H1 (cell line): ENCODE measurements around the gene KIF5A. TPM values are rescaled to one million over a fixed set of nuclear protein-coding genes. Genes with fewer than 3 reads are reported as not detected.

Experiments
- CTCF ChIA-PET: fragments of 300-600 bp; sonication (Branson Sonifier 250); formaldehyde crosslinking; loops from one replicate; lab custom pipeline; 2021; ENCODE audit not compliant: partially characterized antibody; lab: Charles Lee
- POLR2A ChIA-PET: fragments of 300-600 bp; sonication (Branson Sonifier 250); formaldehyde crosslinking; loops from one replicate; lab custom pipeline; 2021; ENCODE audit warnings: inconsistent platforms; ENCODE audit not compliant: partially characterized antibody; lab: Charles Lee
- DNase-seq, 2 experiments: peaks; one replicate each; pipeline versions ENCODE4 v3.0.0 to v3.0.0-alpha.2; 2010 to 2022; ENCODE audit warnings: low spot score in 2 of 2, low read depth in 1 of 2, mixed read lengths in 1 of 2
- FAIRE-seq: peaks from 2 replicates; lab custom pipeline; 2011; peaks lifted over from hg19 to GRCh38; lab: Jason Lieb, UNC
- H2AFZ ChIP-seq: 2 replicates; pipeline ENCODE4 v1.8.1; 2012; ENCODE audit warnings: low read length, inconsistent platforms
- H2AK5ac ChIP-seq: 2 replicates; pipeline ENCODE4 v1.6.1; 2013; ENCODE audit warnings: low read depth, low read length
- H2BK120ac ChIP-seq: replicated peaks from 2 replicates; pipeline ENCODE3; 2013; ENCODE audit warnings: low read depth, low read length, inconsistent platforms
- H2BK12ac ChIP-seq: 2 replicates; pipeline ENCODE4 v1.6.1; 2013; ENCODE audit warnings: low read depth, low read length
- H2BK15ac ChIP-seq: 2 replicates; pipeline ENCODE4 v1.6.1; 2013; ENCODE audit warnings: low read length
- H2BK20ac ChIP-seq: 2 replicates; pipeline ENCODE4 v1.6.1; 2013; ENCODE audit warnings: low read length
- H2BK5ac ChIP-seq: 2 replicates; pipeline ENCODE4 v1.6.1; 2013; ENCODE audit warnings: low read depth, low read length
- H3K14ac ChIP-seq: 2 replicates; pipeline ENCODE4 v1.6.1; 2013; ENCODE audit warnings: inconsistent platforms; ENCODE audit not compliant: insufficient read length
- H3K18ac ChIP-seq: 2 replicates; pipeline ENCODE4 v1.6.1; 2013; ENCODE audit warnings: low read length; ENCODE audit errors: extremely low read depth
- H3K23ac ChIP-seq: 2 replicates; pipeline ENCODE4 v1.6.1; 2013; ENCODE audit warnings: inconsistent platforms; ENCODE audit not compliant: insufficient read length
- H3K23me2 ChIP-seq: 2 replicates; pipeline ENCODE4 v1.6.1; 2013; ENCODE audit warnings: low read depth, low read length
- H3K27ac ChIP-seq: 2 replicates; pipeline ENCODE4 v1.6.1; 2011; ENCODE audit warnings: low read depth, low read length, inconsistent platforms
- H3K27me3 ChIP-seq, 4 experiments: replicated peaks in 1 of 4; 1 replicate in 1 of 4; 2 replicates in 3 of 4; pipeline versions ENCODE4 v1.6.1 to v1.8.1; 2011 to 2013; ENCODE audit warnings: low read length in 3 of 4, mild to moderate bottlenecking in 3 of 4, inconsistent platforms in 2 of 4, mixed read lengths in 2 of 4, moderate library complexity in 1 of 4; ENCODE audit not compliant: control insufficient read depth in 3 of 4, insufficient read depth in 3 of 4; ENCODE audit errors: extremely low read depth in 1 of 4
- H3K36me3 ChIP-seq, 4 experiments: 2 replicates each; pipeline versions ENCODE4 v1.6.1 to v1.8.1; 2011 to 2013; ENCODE audit warnings: mild to moderate bottlenecking in 4 of 4, low read length in 3 of 4, moderate library complexity in 2 of 4, control low read depth in 1 of 4, inconsistent platforms in 1 of 4; ENCODE audit not compliant: insufficient read depth in 4 of 4, control insufficient read depth in 2 of 4
- H3K4ac ChIP-seq: replicated peaks from 2 replicates; pipeline ENCODE3; 2013; ENCODE audit warnings: low read length, low read depth, mixed read lengths, inconsistent platforms; ENCODE audit not compliant: insufficient read length
- H3K4me1 ChIP-seq, 4 experiments: replicated peaks in 1 of 4; 1 replicate in 1 of 4; 2 replicates in 3 of 4; pipeline versions ENCODE4 v1.6.1 to v1.8.1; 2011 to 2013; ENCODE audit warnings: low read length in 3 of 4, inconsistent platforms in 2 of 4, mixed read lengths in 1 of 4; ENCODE audit not compliant: insufficient read depth in 4 of 4, control insufficient read depth in 3 of 4
- H3K4me2 ChIP-seq, 2 experiments: 2 replicates each; pipeline versions ENCODE4 v1.6.1 to v1.8.1; 2011 to 2013; ENCODE audit warnings: low read depth in 2 of 2, low read length in 2 of 2, control low read depth in 1 of 2, inconsistent platforms in 1 of 2, mild to moderate bottlenecking in 1 of 2; ENCODE audit not compliant: insufficient read depth in 1 of 2
- H3K4me3 ChIP-seq, 4 experiments: fragments of 200-600, 300-600 bp in 1 of 4; sonication (generic), shearing (Covaris generic), sonication (Bioruptor Twin) in 1 of 4; 2 replicates each; pipeline versions ENCODE4 v1.5.1 to v1.8.1; 2011 to 2016; ENCODE audit warnings: low read length in 4 of 4, low read depth in 3 of 4, control low read depth in 2 of 4, inconsistent platforms in 2 of 4, mild to moderate bottlenecking in 2 of 4, mixed read lengths in 1 of 4, moderate library complexity in 1 of 4; ENCODE audit not compliant: insufficient read depth in 2 of 4; ENCODE audit errors: extremely low read depth in 1 of 4
- H3K56ac ChIP-seq: replicated peaks from 2 replicates; pipeline ENCODE3; 2013; ENCODE audit warnings: low read depth, mild to moderate bottlenecking, mixed read lengths, low read length, inconsistent platforms; ENCODE audit not compliant: insufficient read length
- H3K79me1 ChIP-seq: 2 replicates; pipeline ENCODE4 v1.6.1; 2013; ENCODE audit warnings: low read depth, low read length, control low read depth
- H3K79me2 ChIP-seq, 2 experiments: 2 replicates each; pipeline versions ENCODE4 v1.6.1 to v1.8.1; 2012 to 2013; ENCODE audit warnings: low read length in 2 of 2, mild to moderate bottlenecking in 2 of 2, inconsistent platforms in 1 of 2; ENCODE audit not compliant: insufficient read depth in 2 of 2, control insufficient read depth in 1 of 2
- H3K9ac ChIP-seq, 4 experiments: replicated peaks in 1 of 4; 1 replicate in 1 of 4; 2 replicates in 3 of 4; pipeline versions ENCODE4 v1.6.1 to v1.8.1; 2011 to 2013; ENCODE audit warnings: low read depth in 3 of 4, low read length in 3 of 4, control low read depth in 2 of 4, mild to moderate bottlenecking in 2 of 4, moderate library complexity in 2 of 4, inconsistent platforms in 1 of 4; ENCODE audit errors: extremely low read depth in 1 of 4
- H3K9me3 ChIP-seq, 2 experiments: 2 replicates each; pipeline versions ENCODE4 v1.6.1 to v1.8.1; 2012 to 2013; ENCODE audit warnings: mild to moderate bottlenecking in 2 of 2, moderate library complexity in 2 of 2, control low read depth in 1 of 2, inconsistent platforms in 1 of 2, low read depth in 1 of 2, low read length in 1 of 2, mixed read lengths in 1 of 2; ENCODE audit not compliant: insufficient read depth in 2 of 2
- H4K20me1 ChIP-seq, 2 experiments: replicated peaks in 1 of 2; 2 replicates each; pipeline versions ENCODE3 to v1.8.1; 2011 to 2013; ENCODE audit warnings: inconsistent platforms in 2 of 2, low read length in 2 of 2, mild to moderate bottlenecking in 1 of 2; ENCODE audit not compliant: insufficient read depth in 2 of 2, control insufficient read depth in 1 of 2
- H4K5ac ChIP-seq: 2 replicates; pipeline ENCODE4 v1.6.1; 2013; ENCODE audit warnings: low read length, low read depth, mixed read lengths, inconsistent platforms; ENCODE audit not compliant: insufficient read length
- H4K8ac ChIP-seq: 2 replicates; pipeline ENCODE4 v1.8.0; 2013; ENCODE audit warnings: mild to moderate bottlenecking, moderate library complexity, low read length, inconsistent platforms; ENCODE audit not compliant: insufficient read depth; ENCODE audit errors: extremely low read depth
- H4K91ac ChIP-seq: replicated peaks from 2 replicates; pipeline ENCODE3; 2013; ENCODE audit warnings: low read length, mixed read lengths, inconsistent platforms; ENCODE audit not compliant: insufficient read length
- CEBPB ChIP-seq: IDR thresholded peaks from 2 replicates; pipeline ENCODE4 v1.6.1; 2012; ENCODE audit warnings: low read depth, low read length
- CHD1 ChIP-seq: IDR thresholded peaks from 2 replicates; pipeline ENCODE4 v1.6.1; 2012; ENCODE audit warnings: low read depth, low read length, improper control_type of control experiment
- FOSL1 ChIP-seq: IDR thresholded peaks from 2 replicates; pipeline ENCODE4 v1.6.1; 2011; ENCODE audit warnings: mild to moderate bottlenecking, low read depth, low read length, moderate library complexity; ENCODE audit not compliant: insufficient read depth
- HDAC6 ChIP-seq: IDR thresholded peaks from one replicate; pipeline ENCODE4 v1.7.1; 2012; ENCODE audit warnings: low read depth, mild to moderate bottlenecking, inconsistent platforms, low read length, moderate library complexity
- JUND ChIP-seq: IDR thresholded peaks from 2 replicates; pipeline ENCODE4 v1.6.1; 2011; ENCODE audit warnings: mild to moderate bottlenecking, improper control_type of control experiment, low read length
- KDM5A ChIP-seq: fragments of 200-600 bp; IDR thresholded peaks from 2 replicates; pipeline ENCODE4 v1.7.1; 2012; ENCODE audit warnings: mild to moderate bottlenecking, low read length, inconsistent platforms, mixed read lengths
- SP4 ChIP-seq: IDR thresholded peaks from 2 replicates; pipeline ENCODE4 v1.6.1; 2012; ENCODE audit warnings: low read length, inconsistent platforms
- SRF ChIP-seq: IDR thresholded peaks from 2 replicates; pipeline ENCODE4 v1.6.1; 2011; ENCODE audit warnings: mild to moderate bottlenecking, low read depth, low read length, moderate library complexity
- SUZ12 ChIP-seq: fragments of 200-600 bp; sonication (generic); IDR thresholded peaks from 2 replicates; pipeline ENCODE4 v1.6.1; 2012; ENCODE audit warnings: mild to moderate bottlenecking, inconsistent platforms, low read length, moderate library complexity, mixed read lengths
- TAF7 ChIP-seq: optimal IDR thresholded peaks from 2 replicates; pipeline ENCODE3; 2011; ENCODE audit warnings: low read depth, mild to moderate bottlenecking, inconsistent platforms, low read length, moderate library complexity, borderline replicate concordance
- TCF12 ChIP-seq: IDR thresholded peaks from 2 replicates; pipeline ENCODE4 v1.6.1; 2011; ENCODE audit warnings: low read depth, mild to moderate bottlenecking, low read length
- ZNF274 ChIP-seq: IDR thresholded peaks from 2 replicates; pipeline ENCODE4 v1.7.0; 2012; ENCODE audit warnings: low read length, borderline replicate concordance; ENCODE audit errors: extremely low read depth
- WGBS, 2 experiments: shearing (Covaris generic) in 1 of 2; methylation state at CpG; one replicate each; pipeline versions ENCODE4 v1.1.6 to v1.1.7; 2013 to 2015; ENCODE audit warnings: low lambda C conversion rate in 2 of 2, mixed read lengths in 2 of 2, inconsistent platforms in 1 of 2, low coverage in 1 of 2, missing lambda C conversion rate in 1 of 2; ENCODE audit not compliant: insufficient replicate concordance in 2 of 2, insufficient coverage in 1 of 2, insufficient read length in 1 of 2; ENCODE audit errors: extremely low coverage in 1 of 2, missing lambda C conversion rate in 1 of 2; 5-methylcytosine and 5-hydroxymethylcytosine counted together
- polyA plus RNA-seq, 7 experiments: library from polyadenylated mRNA; depleted of rRNA in 3 of 7; stranded (reverse) in 5 of 7; unstranded in 2 of 7; fragments of >200 nt in 5 of 7; fragments of 200-250 nt in 2 of 7; gene quantifications; 1 replicate in 5 of 7; 2 replicates in 1 of 7; 4 replicates in 1 of 7; pipeline versions ENCODE4 v1.2.1 to v1.2.3, GENCODE V29; 2011 to 2013; ENCODE audit warnings: missing spikeins in 2 of 7, mixed read lengths in 2 of 7
- total RNA-seq: library from RNA; stranded (reverse); fragmentation: NEBNext Ultra II Directional; extraction: Animal tissue kit (Norgen Biotek cat#: 25700); gene quantifications from 2 replicates; pipeline ENCODE4 v1.2.1, GENCODE V29; 2021
- TF ChIP-seq, protein P1 (sequence below): IDR thresholded peaks from 2 replicates; pipeline ENCODE4 v1.6.1; 2012; ENCODE audit warnings: inconsistent platforms

KIF5A gene
- total and polyA plus RNA-seq, 2 of the 8 experiments (the other 6 are each of a cell fraction or from before 2014, with no cell fraction given): 10.7 to 21.9 TPM

DNA sequence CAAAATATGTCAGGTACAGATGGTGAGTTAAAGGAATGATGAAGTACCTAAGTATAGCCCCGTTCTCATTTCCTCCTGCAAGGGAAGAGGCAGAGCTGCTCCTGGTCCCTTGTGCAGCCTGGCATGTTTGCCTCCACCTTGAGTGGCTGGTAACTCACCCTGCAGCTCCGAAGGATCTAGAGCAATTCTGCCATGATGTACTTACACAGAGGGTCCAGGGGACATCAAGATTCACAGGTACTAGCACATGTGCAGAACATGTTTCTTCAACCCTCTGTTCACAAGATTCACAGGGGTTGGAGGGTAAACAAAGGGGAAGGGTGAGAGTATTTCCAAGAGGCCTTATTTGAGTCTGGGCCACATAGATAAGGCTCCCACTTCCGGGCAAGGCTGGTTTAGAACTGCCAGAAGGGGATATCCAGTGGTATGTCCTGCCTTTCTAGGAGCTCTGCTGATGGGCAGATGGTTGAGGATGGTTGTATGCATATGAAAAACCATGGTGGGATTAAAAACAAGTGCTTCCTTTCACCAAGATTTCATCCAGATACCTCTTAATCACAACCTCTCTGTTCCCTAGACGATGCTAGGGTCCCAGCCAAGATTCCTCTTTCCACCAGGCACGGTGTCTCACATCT, 10.6 kb upstream of the KIF5A start:
- POLR2A ChIA-PET: interaction anchor here (0.7 to 5.7 kb wide), 5 partner anchors 10 to 81 kb away, joined by 4 to 56 read pairs (median 22); partner anchors contain the start of genes DDIT3 and MBD6
- peaks cover 0 to 2% (median 0%) of the 10 kb centered on the region in 4 experiments; a peak in 1 of 7 replicates for H3K4me1 ChIP-seq
- H3K36me3 ChIP-seq: peaks cover 2 to 22% (median 19%) of the 10 kb centered on the region in 4 experiments; a peak in 7 of 8 replicates
- 89% methylated on average over 5 of the region's 5 CpGs; no CpG with 5 or more reads in 1 of the 2 experiments for WGBS, 2 experiments
- peaks cover 0 to 14% of the 10 kb centered on the region in 2 experiments for H4K20me1 ChIP-seq
- CTCF ChIA-PET: interaction anchor here (0.8 to 5.6 kb wide), 6 partner anchors 14 to 232 kb away, joined by 3 to 29 read pairs (median 4); no protein-coding TSS in a partner anchor
- H3K4me3 ChIP-seq: no peak overlapping the region
- H2BK15ac ChIP-seq: no peak overlapping the region
- H2BK12ac ChIP-seq: no peak overlapping the region
- H3K23me2 ChIP-seq: no peaks in the 10 kb centered on the region
- no peak overlapping the region for H3K14ac ChIP-seq
- no peak overlapping the region for H2AK5ac ChIP-seq
- H3K4me2 ChIP-seq: no peak overlapping the region
- no peaks in the 10 kb centered on the region for H3K79me1 ChIP-seq
- no peak overlapping the region for H4K8ac ChIP-seq
- no peak overlapping the region for H3K4ac ChIP-seq
- no peak overlapping the region for H4K5ac ChIP-seq
- no peak overlapping the region for H3K27ac ChIP-seq
- no peak overlapping the region for H2BK120ac ChIP-seq
- FAIRE-seq: no peak
- no peak overlapping the region for H2BK20ac ChIP-seq
- no peaks in the 10 kb centered on the region for H3K27me3 ChIP-seq
- H3K18ac ChIP-seq: no peak overlapping the region
- H3K9me3 ChIP-seq: no peaks in the 10 kb centered on the region
- DNase-seq: no peak
- H3K23ac ChIP-seq: no peak overlapping the region
- no peak overlapping the region for H3K9ac ChIP-seq
- no peak overlapping the region for H2BK5ac ChIP-seq
- no peak overlapping the region for H4K91ac ChIP-seq
- no peak overlapping the region for H2AFZ ChIP-seq
- H3K56ac ChIP-seq: no peak overlapping the region
- H3K79me2 ChIP-seq: peaks cover 0 to 5% of the 10 kb centered on the region in 2 experiments; a peak in 2 of 4 replicates
- TF ChIP-seq TCF12: no peak
- TF ChIP-seq SUZ12: no peak
- TF ChIP-seq CEBPB: no peak
- no peak for TF ChIP-seq SP4
- no peak for TF ChIP-seq ZNF274
- no peak for TF ChIP-seq FOSL1
- no peak for TF ChIP-seq TAF7
- TF ChIP-seq HDAC6: no peak
- no peak for TF ChIP-seq SRF
- TF ChIP-seq CHD1: no peak
- no peak for TF ChIP-seq KDM5A
- TF ChIP-seq, protein P1, sequence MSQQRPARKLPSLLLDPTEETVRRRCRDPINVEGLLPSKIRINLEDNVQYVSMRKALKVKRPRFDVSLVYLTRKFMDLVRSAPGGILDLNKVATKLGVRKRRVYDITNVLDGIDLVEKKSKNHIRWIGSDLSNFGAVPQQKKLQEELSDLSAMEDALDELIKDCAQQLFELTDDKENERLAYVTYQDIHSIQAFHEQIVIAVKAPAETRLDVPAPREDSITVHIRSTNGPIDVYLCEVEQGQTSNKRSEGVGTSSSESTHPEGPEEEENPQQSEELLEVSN: no peak
- TF ChIP-seq JUND: no peak
